ENCODE data around the gene C5AR2.
"Not testable (repeated sequence)": the region's sequence is repeated elsewhere in the genome, so short reads cannot be mapped to it uniquely, and the experiment has no call there.

The C5AR2 gene

DNA sequence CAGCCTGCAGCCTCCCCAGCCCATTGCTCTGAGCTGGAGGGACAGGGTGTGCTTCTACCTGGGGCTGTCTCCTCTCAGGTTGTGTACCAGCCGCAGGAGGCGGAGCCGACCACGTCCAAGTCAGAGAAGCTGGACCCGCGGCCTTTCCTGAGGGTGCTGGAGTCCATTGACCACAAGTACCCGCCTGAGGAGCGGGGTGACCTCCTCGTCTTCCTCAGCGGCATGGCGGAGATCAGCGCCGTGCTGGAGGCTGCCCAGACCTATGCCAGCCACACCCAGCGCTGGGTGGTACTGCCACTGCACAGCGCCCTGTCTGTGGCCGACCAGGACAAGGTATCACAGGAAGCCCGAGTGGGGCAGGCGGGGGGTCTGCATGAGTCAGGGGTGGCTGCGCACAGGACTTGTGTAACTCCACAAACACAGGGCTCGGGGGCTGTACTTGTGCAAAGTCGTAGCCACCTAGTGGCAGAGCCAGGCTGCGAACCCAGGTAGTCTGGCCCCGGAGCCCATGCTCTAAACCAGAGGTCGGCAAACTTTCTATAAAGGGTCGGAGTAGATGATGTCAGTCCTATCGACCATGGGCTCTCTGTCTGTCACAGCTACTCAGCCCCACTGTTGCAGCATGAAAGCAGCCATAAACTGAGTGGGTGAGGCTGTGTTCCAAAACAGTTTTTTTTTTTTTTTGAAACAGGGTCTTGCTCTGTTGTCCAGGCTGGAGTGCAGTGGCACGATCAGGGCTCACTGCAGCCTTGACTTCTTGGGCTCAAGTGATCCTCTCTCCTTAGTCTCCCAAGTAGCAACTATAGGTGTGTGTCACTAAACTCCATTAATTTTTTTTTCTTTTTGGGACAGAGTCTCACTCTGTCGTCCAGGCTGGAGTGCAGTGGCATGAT is 26.1 kb downstream of the C5AR2 start:
- Histone ChIP-seq H3K27me3 (ENCODE audit: insufficient read depth, poor library complexity, severe bottlenecking) (no peaks in the 10 kb centered on the region), H3K4me1 (ENCODE audit: insufficient read depth, poor library complexity, severe bottlenecking) (no peaks in the 10 kb centered on the region), H3K9me3 (ENCODE audit: severe bottlenecking) (no peaks in the 10 kb centered on the region), H3K27ac (ENCODE audit: poor library complexity, severe bottlenecking) (no peak overlapping the region), H3K36me3 (ENCODE audit: low read depth) (peaks cover 96% of the 10 kb centered on the region), H3K4me3 (ENCODE audit: severe bottlenecking) (no peak overlapping the region)
- ATAC-seq (ENCODE audit: low read depth): no peak
- TF ChIP-seq, protein P1, sequence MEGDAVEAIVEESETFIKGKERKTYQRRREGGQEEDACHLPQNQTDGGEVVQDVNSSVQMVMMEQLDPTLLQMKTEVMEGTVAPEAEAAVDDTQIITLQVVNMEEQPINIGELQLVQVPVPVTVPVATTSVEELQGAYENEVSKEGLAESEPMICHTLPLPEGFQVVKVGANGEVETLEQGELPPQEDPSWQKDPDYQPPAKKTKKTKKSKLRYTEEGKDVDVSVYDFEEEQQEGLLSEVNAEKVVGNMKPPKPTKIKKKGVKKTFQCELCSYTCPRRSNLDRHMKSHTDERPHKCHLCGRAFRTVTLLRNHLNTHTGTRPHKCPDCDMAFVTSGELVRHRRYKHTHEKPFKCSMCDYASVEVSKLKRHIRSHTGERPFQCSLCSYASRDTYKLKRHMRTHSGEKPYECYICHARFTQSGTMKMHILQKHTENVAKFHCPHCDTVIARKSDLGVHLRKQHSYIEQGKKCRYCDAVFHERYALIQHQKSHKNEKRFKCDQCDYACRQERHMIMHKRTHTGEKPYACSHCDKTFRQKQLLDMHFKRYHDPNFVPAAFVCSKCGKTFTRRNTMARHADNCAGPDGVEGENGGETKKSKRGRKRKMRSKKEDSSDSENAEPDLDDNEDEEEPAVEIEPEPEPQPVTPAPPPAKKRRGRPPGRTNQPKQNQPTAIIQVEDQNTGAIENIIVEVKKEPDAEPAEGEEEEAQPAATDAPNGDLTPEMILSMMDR (IDR thresholded peaks at IDR 0.05; ENCODE audit: poor library complexity, severe bottlenecking): peak; percentile 18
- DNase-seq (ENCODE audit: low spot score): no peak

DNA sequence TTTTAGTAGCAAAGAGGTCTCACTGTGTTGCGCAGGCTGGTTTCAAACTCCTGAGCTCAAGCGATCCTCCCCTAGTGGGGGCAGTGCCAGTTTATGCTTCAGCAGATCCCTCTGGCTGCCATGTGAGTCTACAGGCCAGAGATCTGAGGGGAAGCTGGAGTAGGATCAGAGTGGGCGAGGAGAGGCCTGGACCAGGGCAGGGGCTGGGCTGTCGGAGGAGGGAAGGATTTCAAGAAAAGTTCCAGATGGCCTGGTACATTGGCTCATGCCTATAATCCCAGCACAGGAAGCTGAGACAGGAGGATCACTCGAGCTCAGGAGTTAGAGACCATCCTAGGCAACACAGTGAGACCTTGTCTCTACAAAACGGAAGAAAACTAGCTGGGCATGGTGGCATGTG is 27.0 kb downstream of the C5AR2 start:
- peaks cover 96% of the 10 kb centered on the region for H3K36me3 ChIP-seq (ENCODE audit: low read depth)
- H3K27ac ChIP-seq (ENCODE audit: poor library complexity, severe bottlenecking): no peak overlapping the region
- DNase-seq (ENCODE audit: low spot score) (no peak), ATAC-seq (ENCODE audit: low read depth) (no peak)
- H3K27me3 ChIP-seq (ENCODE audit: insufficient read depth, poor library complexity, severe bottlenecking): no peaks in the 10 kb centered on the region
- H3K9me3 ChIP-seq (ENCODE audit: severe bottlenecking): no peaks in the 10 kb centered on the region
- no peaks in the 10 kb centered on the region for H3K4me1 ChIP-seq (ENCODE audit: insufficient read depth, poor library complexity, severe bottlenecking)
- TF ChIP-seq, protein P1 (IDR thresholded peaks at IDR 0.05; ENCODE audit: poor library complexity, severe bottlenecking): no peak
- no peak overlapping the region for H3K4me3 ChIP-seq (ENCODE audit: severe bottlenecking)

DNA sequence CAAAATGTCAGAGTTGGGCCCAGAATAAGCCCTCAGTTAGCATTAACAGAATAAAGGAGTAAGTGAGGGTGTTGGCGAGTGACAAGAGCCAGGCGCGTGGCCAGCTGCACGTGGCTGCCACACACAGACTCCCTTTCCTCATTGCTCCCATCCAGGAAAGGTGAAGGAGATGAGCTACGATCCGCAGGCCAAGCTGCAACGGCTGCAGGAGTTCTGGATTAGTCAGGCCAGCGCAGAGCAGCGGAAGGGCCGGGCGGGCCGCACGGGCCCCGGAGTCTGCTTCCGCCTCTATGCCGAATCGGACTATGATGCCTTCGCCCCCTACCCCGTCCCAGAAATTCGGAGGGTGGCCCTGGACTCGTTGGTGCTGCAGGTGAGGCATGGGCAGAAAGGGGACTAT is 30.3 kb downstream of the C5AR2 start:
- ATAC-seq (ENCODE audit: low read depth): no peak
- Histone ChIP-seq H3K9me3 (ENCODE audit: severe bottlenecking) (no peaks in the 10 kb centered on the region), H3K4me1 (ENCODE audit: insufficient read depth, poor library complexity, severe bottlenecking) (no peaks in the 10 kb centered on the region), H3K4me3 (ENCODE audit: severe bottlenecking) (no peak overlapping the region), H3K27me3 (ENCODE audit: insufficient read depth, poor library complexity, severe bottlenecking) (no peaks in the 10 kb centered on the region), H3K36me3 (ENCODE audit: low read depth) (peaks cover 89% of the 10 kb centered on the region), H3K27ac (ENCODE audit: poor library complexity, severe bottlenecking) (no peak overlapping the region)
- no peak for DNase-seq (ENCODE audit: low spot score)
- TF ChIP-seq, protein P1 (IDR thresholded peaks at IDR 0.05; ENCODE audit: poor library complexity, severe bottlenecking): no peak

DNA sequence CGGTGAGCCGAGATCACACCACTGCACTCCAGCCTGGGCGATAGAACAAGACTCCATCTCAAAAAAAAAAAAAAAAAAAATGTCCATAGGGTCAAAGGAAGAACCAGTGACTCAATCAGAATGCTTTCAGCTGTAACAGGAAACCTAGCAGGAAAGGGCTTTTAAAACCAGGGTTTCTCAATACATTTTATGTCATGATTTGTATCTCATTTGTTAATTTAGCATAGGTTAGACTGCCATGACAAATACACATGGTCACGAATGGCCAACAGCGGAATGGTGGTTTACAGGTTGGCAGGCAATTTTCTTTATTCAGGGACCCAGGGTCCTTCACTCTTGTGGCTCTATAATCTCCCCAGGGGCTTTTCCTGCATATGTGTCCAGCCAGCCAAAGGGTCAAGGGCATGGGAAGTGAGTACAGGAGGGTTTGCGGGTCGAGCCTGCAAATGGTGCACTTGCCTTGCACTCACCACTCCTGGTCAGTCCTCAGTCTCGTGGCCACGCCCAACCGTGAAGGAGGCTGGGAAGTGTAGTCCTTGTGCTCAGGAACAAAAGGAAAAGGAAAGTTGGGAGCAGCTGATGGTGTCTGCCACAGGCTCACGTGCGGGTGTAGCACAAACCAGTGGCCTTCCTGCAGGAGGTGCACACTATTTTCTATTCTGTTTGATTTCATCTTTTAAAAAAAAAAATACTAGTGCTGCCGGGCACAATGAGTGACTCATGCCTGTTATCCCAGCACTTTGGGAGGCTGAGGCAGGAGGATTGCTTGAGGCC is 32.0 kb downstream of the C5AR2 start:
- H3K36me3 ChIP-seq (ENCODE audit: low read depth): peaks cover 80% of the 10 kb centered on the region
- H3K27me3 ChIP-seq (ENCODE audit: insufficient read depth, poor library complexity, severe bottlenecking): no peaks in the 10 kb centered on the region
- no peak for ATAC-seq (ENCODE audit: low read depth)
- H3K4me1 ChIP-seq (ENCODE audit: insufficient read depth, poor library complexity, severe bottlenecking): no peaks in the 10 kb centered on the region
- no peak for DNase-seq (ENCODE audit: low spot score)
- no peak overlapping the region for H3K4me3 ChIP-seq (ENCODE audit: severe bottlenecking)
- H3K27ac ChIP-seq (ENCODE audit: poor library complexity, severe bottlenecking): no peak overlapping the region
- TF ChIP-seq, protein P1 (IDR thresholded peaks at IDR 0.05; ENCODE audit: poor library complexity, severe bottlenecking): no peak
- H3K9me3 ChIP-seq (ENCODE audit: severe bottlenecking): no peaks in the 10 kb centered on the region

DNA sequence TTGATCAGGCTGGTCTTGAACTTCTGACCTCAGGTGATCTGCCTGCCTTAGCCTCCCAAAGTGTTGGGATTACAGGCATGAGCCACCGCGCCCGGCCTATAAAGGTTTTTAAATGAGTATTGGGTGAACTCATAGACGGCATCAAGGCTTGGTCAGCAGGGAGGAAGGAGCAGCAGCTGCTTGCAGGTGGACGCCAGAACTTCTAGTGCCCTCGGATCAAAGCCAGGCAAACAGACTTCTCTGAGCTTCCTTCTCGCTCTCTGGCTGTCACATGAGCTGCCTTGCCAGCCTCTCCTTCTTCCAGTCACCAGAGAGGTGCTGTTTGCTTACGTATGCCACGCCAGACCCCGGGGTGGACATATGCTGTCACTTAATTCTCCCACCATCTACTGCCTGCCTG is 33.5 kb downstream of the C5AR2 start:
- not testable (repeated sequence) for H3K27me3 ChIP-seq (ENCODE audit: insufficient read depth, poor library complexity, severe bottlenecking); H3K27ac ChIP-seq (ENCODE audit: poor library complexity, severe bottlenecking); ATAC-seq (ENCODE audit: low read depth); H3K9me3 ChIP-seq (ENCODE audit: severe bottlenecking); DNase-seq (ENCODE audit: low spot score); H3K4me1 ChIP-seq (ENCODE audit: insufficient read depth, poor library complexity, severe bottlenecking); H3K4me3 ChIP-seq (ENCODE audit: severe bottlenecking)
- H3K36me3 ChIP-seq (ENCODE audit: low read depth): peaks cover 77% of the 10 kb centered on the region

All from RWPE2 (cell line).